Lung (tissue), 12 donors: ENCODE results near the gene DGKE. TPM values are rescaled to one million over a fixed set of nuclear protein-coding genes. Genes with fewer than 3 reads are reported as not detected.

Source experiments
- ATAC-seq: fragments of 200-7000 bp; cut with Tn5 transposase; one replicate; pipeline ENCODE4 v1.9.1; 2020; ENCODE audit warnings: moderate number of reproducible peaks; ENCODE audit not compliant: insufficient read depth, low FRiP score
- DNase-seq, 3 donors: peaks; one replicate each; pipeline ENCODE4 v3.0.0-alpha.2; 2013 to 2017
- H3K27ac ChIP-seq, 2 donors: one replicate each; pipeline ENCODE4 v1.5.1; 2013; ENCODE audit warnings: mild to moderate bottlenecking in 2 of 2, moderate library complexity in 2 of 2, control low read depth in 1 of 2, inconsistent platforms in 1 of 2, low read depth in 1 of 2, low read length in 1 of 2
- H3K27me3 ChIP-seq, 3 donors: one replicate each; pipeline ENCODE4 v1.5.1; 2013; ENCODE audit warnings: low read length in 2 of 3; ENCODE audit not compliant: control insufficient read depth in 3 of 3, insufficient read depth in 3 of 3
- H3K36me3 ChIP-seq, 4 donors: one replicate each; pipeline ENCODE4 v1.5.1; 2013; ENCODE audit warnings: low read length in 4 of 4, mild to moderate bottlenecking in 1 of 4, moderate library complexity in 1 of 4; ENCODE audit not compliant: control insufficient read depth in 4 of 4, insufficient read depth in 4 of 4
- H3K4me1 ChIP-seq, 5 donors: one replicate each; pipeline ENCODE4 v1.5.1; 2013; ENCODE audit warnings: low read length in 5 of 5, mild to moderate bottlenecking in 2 of 5, moderate library complexity in 1 of 5; ENCODE audit not compliant: control insufficient read depth in 5 of 5, insufficient read depth in 5 of 5
- H3K4me3 ChIP-seq: one replicate; pipeline ENCODE4 v1.5.1; 2013; ENCODE audit warnings: mild to moderate bottlenecking, control low read depth, moderate library complexity
- H3K9ac ChIP-seq, 2 donors: one replicate each; pipeline ENCODE4 v1.5.1; 2013; ENCODE audit warnings: low read length in 2 of 2, control low read depth in 1 of 2; ENCODE audit not compliant: insufficient read depth in 1 of 2
- H3K9me3 ChIP-seq, 4 donors: one replicate each; pipeline ENCODE4 v1.5.1; 2013; ENCODE audit warnings: low read length in 3 of 4, mild to moderate bottlenecking in 1 of 4, moderate library complexity in 1 of 4; ENCODE audit not compliant: control insufficient read depth in 4 of 4, insufficient read depth in 3 of 4
- CTCF ChIP-seq: IDR thresholded peaks from 2 replicates; pipeline ENCODE4 v1.5.1; 2012; ENCODE audit warnings: mild to moderate bottlenecking; ENCODE audit errors: control extremely low read depth, extremely low read depth
- WGBS, 2 donors: extraction: QIAGEN DNeasy Blood & Tissue Kit; methylation state at CpG; one replicate each; pipeline ENCODE4 v1.1.7; 2013; 5-methylcytosine and 5-hydroxymethylcytosine counted together
- polyA plus RNA-seq, 2 donors: library from polyadenylated mRNA; stranded (reverse); fragments of 200-250 nt; gene quantifications; one replicate each; pipeline ENCODE4 v1.2.1, GENCODE V29; 2013
- total RNA-seq, 2 donors: library from RNA; depleted of rRNA in 1 of 2; stranded (reverse); fragments of >200 nt in 1 of 2; gene quantifications; one replicate each; pipeline ENCODE4 v1.2.1, GENCODE V29; 2014 to 2021
- donor health status: control.
- donor health status: control.
- donor health status: Bipolar disorder and iron deficiency.
- donor health status: healthy.
- donor health status: DM: yes; HTN: yes; CAD: no.

DGKE gene
- total and polyA plus RNA-seq, 4 donors = 1.5 to 38.2 (median 5.7) TPM

- no peak for ATAC-seq
- H3K4me1 ChIP-seq = no peaks in the 10 kb centered on the region
- H3K9me3 ChIP-seq = no peaks in the 10 kb centered on the region
- DNase-seq = no peak
- H3K4me3 ChIP-seq = no peak overlapping the region
- no peak for TF ChIP-seq CTCF
- 94 to 96% methylated on average over 20 of the region's 20 CpGs for WGBS, 2 donors
- H3K9ac ChIP-seq = no peak overlapping the region
- H3K36me3 ChIP-seq = peaks cover 9 to 73% (median 26%) of the 10 kb centered on the region in 4 donors
- no peak overlapping the region for H3K27ac ChIP-seq
- H3K27me3 ChIP-seq = no peaks in the 10 kb centered on the region
Observed at GRCh38 chr17:56894859-56895455, 61.0 kb downstream of the DGKE start.

GRCh38 chr17:56896217-56896967 is 62.4 kb downstream of the DGKE start:
- Histone ChIP-seq H3K9me3 (no peaks in the 10 kb centered on the region), H3K27me3 (no peaks in the 10 kb centered on the region), H3K4me1 (no peaks in the 10 kb centered on the region), H3K27ac (no peak overlapping the region), H3K36me3 (peaks cover 15 to 70% (median 22%) of the 10 kb centered on the region in 4 donors), H3K9ac (no peak overlapping the region), H3K4me3 (no peak overlapping the region)
- DNase-seq (no peak), ATAC-seq (no peak)
- WGBS, 2 donors = 69 to 83% methylated on average over 3 of the region's 3 CpGs
- no peak for TF ChIP-seq CTCF

- Histone ChIP-seq H3K9ac (no peak overlapping the region), H3K27me3 (no peaks in the 10 kb centered on the region), H3K9me3 (no peaks in the 10 kb centered on the region), H3K36me3 (peaks cover 12 to 70% (median 22%) of the 10 kb centered on the region in 4 donors), H3K27ac (no peak overlapping the region), H3K4me3 (no peak overlapping the region), H3K4me1 (no peaks in the 10 kb centered on the region)
- WGBS, 2 donors = 88 to 90% methylated on average over 4 of the region's 4 CpGs
- ATAC-seq (no peak), DNase-seq (no peak)
- TF ChIP-seq CTCF = no peak
Observed at GRCh38 chr17:56896968-56897359, 63.0 kb downstream of the DGKE start.
